ENCODE results near the gene NEK7.

GRCh38 chr1:198361237-198361767 is 204.5 kb downstream of the NEK7 start:
- TF ChIP-seq, protein P1, sequence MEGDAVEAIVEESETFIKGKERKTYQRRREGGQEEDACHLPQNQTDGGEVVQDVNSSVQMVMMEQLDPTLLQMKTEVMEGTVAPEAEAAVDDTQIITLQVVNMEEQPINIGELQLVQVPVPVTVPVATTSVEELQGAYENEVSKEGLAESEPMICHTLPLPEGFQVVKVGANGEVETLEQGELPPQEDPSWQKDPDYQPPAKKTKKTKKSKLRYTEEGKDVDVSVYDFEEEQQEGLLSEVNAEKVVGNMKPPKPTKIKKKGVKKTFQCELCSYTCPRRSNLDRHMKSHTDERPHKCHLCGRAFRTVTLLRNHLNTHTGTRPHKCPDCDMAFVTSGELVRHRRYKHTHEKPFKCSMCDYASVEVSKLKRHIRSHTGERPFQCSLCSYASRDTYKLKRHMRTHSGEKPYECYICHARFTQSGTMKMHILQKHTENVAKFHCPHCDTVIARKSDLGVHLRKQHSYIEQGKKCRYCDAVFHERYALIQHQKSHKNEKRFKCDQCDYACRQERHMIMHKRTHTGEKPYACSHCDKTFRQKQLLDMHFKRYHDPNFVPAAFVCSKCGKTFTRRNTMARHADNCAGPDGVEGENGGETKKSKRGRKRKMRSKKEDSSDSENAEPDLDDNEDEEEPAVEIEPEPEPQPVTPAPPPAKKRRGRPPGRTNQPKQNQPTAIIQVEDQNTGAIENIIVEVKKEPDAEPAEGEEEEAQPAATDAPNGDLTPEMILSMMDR (IDR thresholded peaks at IDR 0.05; ENCODE audit: low read length): no peak
- TF ChIP-seq EZH2 (optimal IDR thresholded peaks at IDR 0.05; ENCODE audit: low read depth, low read length): no peak
